ENCODE data around the gene PSMA3.

PSMA3 gene

GRCh38 chr14:58272588-58273372 is 28.1 kb downstream of the PSMA3 start:
- no peak for DNase-seq

DNA sequence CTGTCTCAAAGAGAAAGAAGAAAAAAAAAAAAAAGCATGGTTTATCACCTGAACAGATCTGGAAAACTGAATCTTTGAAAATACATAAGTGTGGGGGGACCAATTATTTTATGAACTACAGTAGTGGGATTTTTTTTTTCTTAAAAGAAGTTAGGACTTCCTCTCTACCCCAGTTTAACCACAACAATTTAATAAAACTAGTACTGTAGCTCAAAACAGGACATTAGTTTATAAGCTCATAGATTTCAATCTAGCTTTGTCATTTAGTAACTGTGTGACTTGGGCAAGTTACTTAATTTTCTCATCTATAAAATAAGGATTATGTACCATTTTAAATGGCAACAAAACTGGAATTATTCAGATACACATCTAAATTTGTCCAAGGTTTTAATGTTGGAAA is 30.2 kb downstream of the PSMA3 start:
- no peak for DNase-seq

GRCh38 chr14:58275527-58276190 is 31.0 kb downstream of the PSMA3 start:
- no peak for DNase-seq

DNA sequence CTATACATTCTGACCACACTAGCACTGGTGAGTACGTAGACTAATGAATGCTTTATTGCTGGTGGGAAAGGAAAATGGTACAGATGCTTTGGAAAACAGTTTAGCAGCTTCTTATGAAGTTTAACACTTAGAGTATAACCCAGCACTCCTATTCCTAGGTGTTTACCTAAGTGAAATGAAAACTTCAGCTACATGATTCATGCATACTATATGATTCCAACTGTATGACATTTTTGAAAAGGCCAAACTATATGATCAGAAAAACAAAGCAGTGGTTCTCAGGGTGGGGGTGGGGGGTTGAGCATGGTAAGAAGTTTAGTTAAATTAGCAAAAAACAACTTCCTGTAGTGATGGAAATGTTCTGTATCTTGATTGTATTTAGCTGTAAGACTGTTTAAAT is 31.6 kb downstream of the PSMA3 start:
- DNase-seq: no peak

- DNase-seq: no peak
Observed at GRCh38 chr14:58278177-58278576, 33.5 kb downstream of the PSMA3 start.

DNA sequence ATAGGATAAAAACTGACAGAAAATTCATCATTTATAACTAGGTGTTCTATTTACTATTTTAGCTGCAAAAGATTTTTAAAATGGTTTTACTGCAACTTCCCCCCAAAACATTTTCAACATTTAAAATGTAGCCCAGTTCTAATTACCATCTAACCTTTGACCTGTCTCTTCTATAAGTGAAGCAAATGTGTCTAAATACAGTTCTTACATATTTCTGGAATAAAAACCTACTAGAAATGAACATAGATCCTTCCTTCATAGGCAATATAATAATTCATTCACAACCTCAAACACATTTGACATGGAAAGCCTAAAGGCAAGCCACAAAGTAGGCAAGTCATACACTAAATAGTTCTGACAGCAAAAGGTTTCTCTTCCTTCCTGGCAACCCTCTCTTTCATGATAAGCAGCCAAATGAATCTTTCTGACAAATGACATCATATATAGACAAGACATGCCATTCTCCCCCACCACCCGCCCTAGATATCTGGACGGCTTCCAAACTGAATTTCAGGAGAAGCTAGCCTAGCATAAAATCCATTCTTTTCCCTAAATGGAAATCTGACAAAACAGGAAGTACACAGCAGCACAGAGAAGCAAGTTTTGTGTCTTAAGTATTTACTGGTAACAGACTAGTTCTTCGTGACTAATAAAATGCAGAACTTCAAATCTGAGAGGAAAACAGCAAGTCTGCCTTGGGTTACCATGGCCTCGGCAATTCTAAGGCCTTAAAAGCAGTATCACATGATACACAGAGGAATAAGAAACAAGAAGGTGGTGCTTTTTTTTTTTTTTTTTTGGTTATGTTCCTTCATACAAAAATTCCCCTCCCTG is 36.5 kb downstream of the PSMA3 start:
- DNase-seq: no peak

- DNase-seq: no peak
Observed at GRCh38 chr14:58281969-58282368, 37.3 kb downstream of the PSMA3 start.

DNA sequence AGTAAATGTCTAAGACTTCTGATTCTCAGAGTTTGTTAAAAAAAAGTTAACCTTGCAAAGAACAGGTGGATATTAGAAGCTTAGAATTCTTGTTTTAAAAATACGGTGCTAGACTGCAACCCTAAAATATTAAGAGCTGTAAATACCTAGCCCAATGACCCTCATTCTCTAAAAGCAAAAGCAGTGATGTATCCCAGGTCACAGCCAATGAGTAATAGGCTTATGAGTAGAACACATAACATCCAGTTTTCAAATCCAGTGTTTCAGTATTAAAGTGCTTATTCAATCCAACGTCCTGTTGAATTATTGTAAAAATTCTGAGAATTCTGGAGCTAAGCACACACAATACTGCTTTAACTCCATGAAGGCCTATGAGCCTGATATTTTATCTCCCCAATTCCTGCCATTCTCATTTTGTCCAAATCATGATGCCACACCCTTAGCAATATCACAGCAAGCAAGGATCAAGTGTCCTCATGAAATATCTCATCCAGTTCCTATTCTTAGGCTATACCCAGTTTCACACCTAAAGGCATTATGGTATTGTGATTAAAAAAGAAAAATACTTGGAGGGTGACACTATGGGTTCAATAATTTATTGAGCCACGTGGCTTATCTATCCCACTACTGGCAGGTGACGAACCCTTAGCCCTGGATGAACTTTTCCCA is 38.4 kb downstream of the PSMA3 start:
- DNase-seq: no peak

DNA sequence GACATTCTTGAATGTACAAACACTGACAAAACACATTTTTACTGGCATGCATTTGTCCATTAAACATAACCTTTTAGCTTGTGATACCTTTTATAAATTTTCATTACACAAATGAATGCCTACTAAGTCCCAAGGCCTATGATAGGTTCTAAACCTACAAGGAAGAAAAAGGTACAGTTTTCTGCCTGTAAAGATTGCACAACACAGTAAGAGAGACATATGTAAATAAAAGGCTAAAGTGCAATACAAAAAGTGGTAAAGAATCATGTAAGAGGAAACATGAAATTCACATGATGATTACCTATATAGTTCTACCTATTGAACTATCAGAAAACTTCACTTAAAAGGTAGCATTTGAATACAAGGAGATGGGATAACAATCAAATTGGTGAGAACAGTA is 39.1 kb downstream of the PSMA3 start:
- DNase-seq: no peak

- DNase-seq: no peak
Observed at GRCh38 chr14:58285132-58285531, 40.5 kb downstream of the PSMA3 start.

- no peak for DNase-seq
Observed at GRCh38 chr14:58287607-58288042, 43.0 kb downstream of the PSMA3 start.

GRCh38 chr14:58288106-58288792 is 43.6 kb downstream of the PSMA3 start:
- DNase-seq: no peak

DNA sequence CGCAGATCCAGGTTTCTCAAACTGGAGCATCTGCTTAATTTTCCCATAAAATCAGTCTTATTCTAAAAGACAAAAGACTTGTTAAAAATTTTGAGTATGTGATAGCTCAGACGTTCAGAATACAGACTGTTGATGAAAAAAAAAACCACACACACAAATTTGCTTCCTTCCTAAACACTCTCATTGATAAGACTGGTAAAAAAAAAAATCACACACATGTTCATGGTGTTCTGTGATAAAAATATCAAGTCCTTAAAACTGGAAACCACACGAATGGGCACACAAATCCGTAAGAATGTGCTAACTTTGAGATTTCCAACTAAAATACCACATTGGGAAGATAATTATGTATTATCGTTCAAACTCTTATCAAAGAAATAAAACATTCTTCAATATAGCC is 47.0 kb downstream of the PSMA3 start:
- DNase-seq: no peak

- no peak for DNase-seq
Observed at GRCh38 chr14:58292187-58292586, 47.5 kb downstream of the PSMA3 start.

GRCh38 chr14:58294201-58294600 is 49.6 kb downstream of the PSMA3 start:
- no peak for DNase-seq

DNA sequence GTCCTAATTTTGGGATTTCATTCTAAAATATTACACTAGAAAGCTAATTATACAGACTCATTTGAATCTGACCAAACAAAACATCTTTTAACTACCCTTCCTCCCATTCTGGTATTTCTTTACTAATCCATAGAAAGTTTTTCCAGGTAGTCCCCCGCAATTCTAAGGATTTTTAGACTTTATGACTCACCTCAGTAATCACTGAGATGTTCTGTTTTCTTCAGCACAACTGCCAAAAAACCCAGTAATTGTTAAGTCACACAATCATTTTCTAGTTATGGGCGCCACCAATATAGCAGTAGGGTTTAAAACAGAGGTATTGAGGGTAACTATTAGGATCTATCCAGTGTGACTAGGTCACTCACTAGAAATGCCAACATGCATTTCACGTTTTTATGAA is 52.1 kb downstream of the PSMA3 start:
- no peak for DNase-seq

DNA sequence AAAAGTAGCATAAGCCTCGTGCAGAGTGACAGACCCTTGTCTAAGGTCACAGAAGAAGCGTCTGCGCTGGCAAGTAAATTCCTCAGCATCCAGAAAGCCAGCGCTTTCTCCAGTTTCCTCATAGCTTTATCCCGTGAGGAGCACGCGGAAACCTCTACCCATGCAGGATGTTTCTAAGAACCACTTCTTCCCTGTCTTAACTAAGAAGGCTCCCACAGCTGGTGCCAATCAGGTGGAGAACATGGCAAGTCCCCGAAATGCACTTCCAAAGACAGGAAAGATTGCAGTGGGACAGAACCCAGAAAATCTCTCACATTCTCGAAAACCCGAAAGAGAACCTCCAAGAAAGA is 52.7 kb downstream of the PSMA3 start:
- no peak for DNase-seq

DNA sequence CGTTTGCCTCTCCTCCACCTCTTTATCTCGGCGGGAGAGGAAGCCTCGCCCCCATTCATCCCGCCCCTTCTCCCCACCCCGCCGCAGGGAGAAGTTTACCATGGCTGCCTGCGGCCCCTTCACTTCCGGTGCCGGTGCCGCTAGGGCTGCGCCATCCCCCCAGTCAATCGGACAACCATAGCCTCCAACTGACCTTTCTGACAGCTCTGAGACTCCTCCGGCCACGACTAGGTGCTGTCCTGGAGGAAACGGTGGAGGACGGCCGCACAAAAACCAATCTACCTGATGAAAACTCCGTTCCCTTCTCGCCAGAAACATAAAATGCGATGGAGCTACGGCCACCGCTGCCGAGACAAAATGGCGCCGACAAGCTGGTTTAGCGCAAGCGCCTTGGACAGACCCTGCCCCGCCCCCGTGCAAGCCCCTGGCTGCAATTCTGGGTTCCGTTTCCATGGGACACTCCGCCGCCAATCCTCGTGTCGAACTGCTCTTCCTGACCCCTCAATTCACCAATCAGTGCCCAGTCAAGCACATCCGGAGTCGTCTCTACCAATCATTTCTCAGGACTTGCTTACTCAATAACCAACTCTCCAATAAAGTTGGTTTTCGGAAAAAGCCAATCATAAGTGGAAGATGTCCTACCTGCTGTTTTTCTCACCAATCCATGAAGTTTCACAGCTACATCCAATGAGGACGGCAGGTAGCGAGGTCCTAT is 53.3 kb downstream of the PSMA3 start:
- peak; percentile 97 for DNase-seq

DNA sequence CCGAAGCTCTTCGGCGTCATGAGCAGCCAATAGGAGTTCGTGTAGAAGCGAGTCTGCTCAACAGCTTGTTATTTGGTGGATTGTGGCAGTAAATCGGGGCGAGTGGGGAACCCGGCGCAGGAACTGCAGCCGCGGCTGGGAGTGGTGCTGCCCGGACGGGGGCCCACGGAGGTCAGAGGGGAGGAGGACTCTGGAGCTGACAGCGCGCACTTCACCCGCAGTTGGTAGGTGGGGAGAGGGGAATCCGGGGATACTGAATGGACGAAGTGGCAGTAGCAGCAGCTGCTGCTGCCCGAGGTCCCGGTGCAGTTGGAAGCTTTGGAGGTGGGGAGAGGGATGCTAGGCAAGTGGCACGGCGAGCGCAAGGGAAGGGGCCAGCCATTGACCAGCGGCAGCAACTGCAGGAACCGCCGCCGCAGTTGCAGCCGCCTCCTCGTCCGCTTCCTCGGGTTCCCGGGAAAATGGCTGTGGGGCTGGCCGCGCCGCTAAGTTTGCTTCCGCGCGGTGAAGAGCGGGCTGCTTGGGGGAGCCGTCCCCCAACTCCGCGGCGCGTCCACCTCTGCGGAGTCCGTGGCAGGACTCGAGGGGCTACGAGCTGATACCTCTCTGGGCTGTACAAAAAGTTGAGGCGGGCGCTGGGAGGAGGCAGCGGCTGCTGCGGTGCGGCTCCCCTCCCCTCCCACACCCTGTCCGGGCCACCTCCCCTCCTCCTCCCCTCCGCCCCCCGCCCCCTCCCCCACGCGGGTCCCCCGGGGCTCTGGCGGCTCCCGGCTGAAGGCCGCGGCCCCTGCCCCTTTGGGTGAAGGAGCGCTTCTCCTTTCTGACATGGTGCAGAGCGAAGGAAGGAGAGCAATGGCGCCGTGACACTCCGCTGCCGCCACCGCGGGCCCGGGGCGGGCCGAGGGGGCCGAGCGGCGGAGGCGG is 54.1 kb downstream of the PSMA3 start, which contains the start of gene ARID4A:
ARID4A (plus strand) TSS at position 79 of the 924 bp plus-strand sequence. CDS start 1,300 bp downstream, outside the sequence.
- peak; percentile 80 for DNase-seq
